Muscle layer of colon (tissue), 2 donors: ENCODE results near the gene PUS1.
"Not testable (repeated sequence)": the region's sequence is repeated elsewhere in the genome, so short reads cannot be mapped to it uniquely, and the experiment has no call there.

Source experiments
- H3K27ac ChIP-seq: one replicate; pipeline ENCODE4 v1.7.0; 2013; ENCODE audit warnings: low read depth, mild to moderate bottlenecking, low read length, moderate library complexity
- H3K27me3 ChIP-seq, 2 donors: one replicate each; pipeline ENCODE4 v1.7.0; 2013; ENCODE audit warnings: low read length in 2 of 2, mild to moderate bottlenecking in 2 of 2; ENCODE audit not compliant: insufficient read depth in 2 of 2, control insufficient read depth in 1 of 2
- H3K36me3 ChIP-seq: one replicate; pipeline ENCODE4 v1.7.0; 2013; ENCODE audit warnings: mild to moderate bottlenecking, low read length; ENCODE audit not compliant: insufficient read depth
- H3K4me1 ChIP-seq: one replicate; pipeline ENCODE4 v1.7.0; 2013; ENCODE audit warnings: mild to moderate bottlenecking, low read length; ENCODE audit not compliant: insufficient read depth
- H3K4me3 ChIP-seq, 2 donors: one replicate each; pipeline ENCODE4 v1.7.0; 2013; ENCODE audit warnings: low read length in 2 of 2, low read depth in 1 of 2, mild to moderate bottlenecking in 1 of 2, moderate library complexity in 1 of 2
- H3K9ac ChIP-seq: one replicate; pipeline ENCODE4 v1.7.0; 2013; ENCODE audit warnings: low read length
- H3K9me3 ChIP-seq: one replicate; pipeline ENCODE4 v1.7.0; 2013; ENCODE audit warnings: mild to moderate bottlenecking, low read length
- donor health status: abdominal sarcoma.
- donor health status: Adenocarcinoma of cecum.

The PUS1 gene

DNA sequence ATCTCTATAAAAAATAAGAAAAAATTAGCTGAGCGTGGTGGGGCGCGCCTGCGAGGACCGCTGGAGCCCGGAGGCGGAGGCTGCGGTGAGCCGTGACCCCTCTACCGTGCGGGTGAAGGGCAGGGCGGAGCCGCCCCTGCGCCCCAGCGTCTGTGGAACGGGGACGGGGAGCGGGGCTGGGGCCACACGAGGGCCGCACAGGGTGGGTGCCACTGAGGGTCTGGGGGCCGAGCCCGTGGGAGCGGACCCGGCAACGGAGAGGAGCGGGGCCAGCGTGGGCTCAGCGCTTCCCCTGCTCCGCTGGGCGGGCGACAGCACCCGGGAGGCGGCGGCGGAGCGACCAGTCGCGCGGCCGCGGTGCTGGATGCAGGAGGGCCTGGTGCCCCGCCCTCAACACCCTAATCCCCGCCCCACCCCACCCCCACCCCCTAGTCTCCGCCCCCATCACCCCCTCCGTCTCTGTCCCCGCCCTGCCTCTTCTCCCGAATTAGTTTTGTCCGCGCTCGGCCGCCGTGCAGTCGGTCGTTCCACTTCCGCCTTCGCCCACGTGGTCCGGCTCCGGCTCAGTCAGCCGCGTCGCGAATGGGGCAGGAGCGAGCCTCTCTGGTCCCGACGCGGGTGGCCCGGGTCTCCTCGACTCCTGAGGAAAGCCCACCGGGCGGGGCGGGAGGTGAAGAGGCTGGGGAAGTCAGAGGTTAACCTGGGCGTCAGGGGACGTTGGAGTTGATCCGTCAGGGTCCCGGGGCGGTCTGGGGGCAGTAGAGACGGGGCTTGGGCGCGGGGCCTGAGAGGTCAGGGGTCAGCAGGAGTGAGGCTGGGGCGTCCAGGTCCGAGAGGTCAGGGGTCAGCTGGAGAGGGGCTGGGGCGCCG, at the start of gene PUS1:
Gene PUS1 (plus strand): TSS at position 566 of the 870 bp plus-strand sequence. CDS start 447 bp downstream, outside the sequence.
- Histone ChIP-seq H3K4me3 (peak within 1 kb of the TSS; percentile 74 to 99), H3K4me1 (peaks cover 8% of the 10 kb centered on the region), H3K27me3 (no peaks in the 10 kb centered on the region), H3K9ac (no peak within 1 kb of the TSS), H3K9me3 (no peaks in the 10 kb centered on the region), H3K27ac (peak within 1 kb of the TSS; percentile 85), H3K36me3 (peaks cover 18% of the 10 kb centered on the region)

DNA sequence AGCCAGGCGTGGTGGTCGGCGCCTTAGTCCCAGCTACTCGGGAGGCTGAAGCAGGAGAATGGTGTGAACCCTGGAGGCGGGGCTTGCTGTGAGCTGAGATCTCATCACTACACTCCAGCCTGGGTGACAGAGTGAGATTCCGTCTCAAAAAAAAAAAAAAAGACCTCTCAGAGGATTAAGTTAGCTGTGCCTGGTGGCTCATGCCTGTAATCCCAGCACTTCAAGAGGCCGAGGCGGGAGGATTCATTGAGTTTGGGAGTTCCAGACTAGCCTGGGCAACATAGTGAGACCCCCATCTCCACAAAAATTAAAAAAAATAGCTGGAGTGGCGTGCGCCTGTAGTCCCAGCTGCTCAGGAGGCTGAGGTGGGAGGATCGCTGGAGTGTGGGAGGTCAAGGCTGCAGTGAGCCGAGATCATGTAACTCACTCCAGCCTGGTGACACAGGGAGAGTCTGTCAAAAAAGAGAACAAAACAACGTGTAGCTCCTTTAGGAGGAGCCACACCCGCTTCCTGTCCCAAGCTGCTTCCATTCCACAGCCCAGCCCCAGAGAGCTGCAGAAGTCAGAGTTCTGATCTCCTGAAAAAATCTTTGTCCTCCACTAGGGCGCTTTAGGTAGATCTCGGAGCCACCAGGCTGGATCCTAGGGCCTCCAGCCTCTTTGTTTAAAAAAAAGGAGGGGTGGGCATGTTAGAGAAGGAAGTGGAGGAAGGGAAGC, 46.1 kb upstream of the PUS1 start:
- Histone ChIP-seq H3K9ac (no peak overlapping the region), H3K27ac (no peak overlapping the region), H3K27me3 (no peaks in the 10 kb centered on the region), H3K4me1 (no peaks in the 10 kb centered on the region), H3K36me3 (no peaks in the 10 kb centered on the region), H3K9me3 (no peaks in the 10 kb centered on the region), H3K4me3 (no peak overlapping the region)

DNA sequence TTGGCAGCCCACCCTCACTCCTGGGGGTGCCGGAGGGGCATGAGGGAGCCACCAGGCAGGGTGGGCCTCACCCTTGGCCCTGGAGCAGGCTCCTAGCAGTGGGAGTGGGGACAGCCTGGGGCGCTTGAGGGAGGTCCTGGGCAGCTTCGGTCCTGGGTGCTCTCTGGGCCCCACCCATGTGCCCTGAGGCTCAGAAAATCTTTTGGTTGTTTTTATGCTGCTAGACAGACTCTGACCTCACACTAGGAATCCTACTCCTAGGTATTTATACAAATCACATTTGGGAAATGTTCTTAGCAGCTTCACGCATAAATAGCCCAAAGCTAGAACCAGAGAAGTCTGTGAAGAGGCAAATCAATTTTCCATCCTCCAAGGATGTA, 45.6 kb upstream of the PUS1 start:
- H3K9ac ChIP-seq: no peak overlapping the region
- no peaks in the 10 kb centered on the region for H3K9me3 ChIP-seq
- H3K4me1 ChIP-seq: no peaks in the 10 kb centered on the region
- no peaks in the 10 kb centered on the region for H3K36me3 ChIP-seq
- no peak overlapping the region for H3K27ac ChIP-seq
- H3K4me3 ChIP-seq: no peak overlapping the region
- no peaks in the 10 kb centered on the region for H3K27me3 ChIP-seq

DNA sequence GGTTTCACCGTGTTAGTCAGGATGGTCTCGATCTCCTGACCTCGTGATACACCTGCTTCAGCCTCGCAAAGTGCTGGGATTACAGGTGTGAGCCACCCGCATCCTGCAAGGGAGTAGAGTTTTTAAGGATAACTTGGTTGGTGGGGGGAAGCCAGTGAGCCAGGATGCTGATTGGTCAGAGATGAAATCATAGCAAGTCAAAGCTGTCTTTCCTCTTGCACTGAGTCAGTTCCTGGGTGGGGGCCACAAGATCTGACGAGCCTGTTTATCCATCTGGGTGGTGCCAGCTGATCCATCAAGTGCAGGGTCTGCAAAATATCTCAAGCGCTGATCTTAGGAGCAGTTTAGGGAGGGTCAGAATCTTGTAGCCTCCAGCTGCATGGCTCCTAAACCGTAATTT, 44.0 kb upstream of the PUS1 start:
- not testable (repeated sequence) for H3K4me3 ChIP-seq, H3K27ac ChIP-seq, H3K27me3 ChIP-seq

DNA sequence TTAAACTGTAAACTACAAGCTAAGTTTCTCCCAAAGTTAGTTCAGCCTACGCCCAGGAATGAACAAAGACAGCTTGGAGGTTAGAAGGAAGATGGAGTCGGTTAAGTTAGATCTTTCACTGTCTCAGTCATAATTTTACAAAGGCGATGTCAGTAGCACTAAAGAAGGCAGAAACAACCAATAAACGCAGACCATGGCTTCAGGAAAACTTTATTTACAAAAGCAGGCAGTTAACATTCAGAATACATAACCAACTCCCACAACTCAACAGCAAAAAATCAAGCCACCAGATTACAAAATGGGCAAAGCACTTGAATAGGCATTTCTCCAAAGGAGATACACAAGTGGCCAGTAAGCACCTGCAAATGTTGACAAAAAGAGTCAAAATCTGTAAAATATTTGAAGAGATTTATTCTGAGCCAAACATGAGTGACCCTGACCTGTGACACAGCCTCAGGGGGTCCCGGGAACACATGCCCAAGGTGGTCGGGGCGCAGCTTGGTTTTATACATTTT, 43.5 kb upstream of the PUS1 start:
- no peak overlapping the region for H3K27ac ChIP-seq
- no peaks in the 10 kb centered on the region for H3K36me3 ChIP-seq
- no peaks in the 10 kb centered on the region for H3K4me1 ChIP-seq
- no peaks in the 10 kb centered on the region for H3K9me3 ChIP-seq
- H3K27me3 ChIP-seq: no peaks in the 10 kb centered on the region
- no peak overlapping the region for H3K4me3 ChIP-seq
- H3K9ac ChIP-seq: no peak overlapping the region

More for the DNA sequence above, 44.0 kb upstream of the PUS1 start:
- not testable (repeated sequence) for H3K36me3 ChIP-seq, H3K9ac ChIP-seq, H3K9me3 ChIP-seq, H3K4me1 ChIP-seq

DNA sequence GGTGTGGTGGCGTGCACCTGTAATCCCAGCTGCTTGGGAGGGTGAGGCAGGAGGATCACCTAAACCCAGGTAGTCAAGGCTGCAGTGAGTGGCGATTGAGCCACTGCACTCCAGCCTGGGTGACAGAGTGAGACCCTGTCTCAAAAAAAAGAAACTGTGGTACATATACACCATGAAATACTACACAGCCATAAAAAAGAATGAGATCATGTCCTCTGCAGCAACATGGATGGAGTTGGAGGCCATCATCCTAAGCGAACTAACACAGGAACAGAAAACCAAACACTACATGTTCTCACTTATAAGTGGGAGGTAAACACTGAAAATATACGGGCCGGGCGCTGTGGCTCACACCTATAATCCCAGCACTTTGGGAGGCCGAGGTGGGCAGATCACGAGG, 37.4 kb upstream of the PUS1 start:
- not testable (repeated sequence) for H3K9ac ChIP-seq, H3K9me3 ChIP-seq, H3K27ac ChIP-seq, H3K27me3 ChIP-seq, H3K36me3 ChIP-seq, H3K4me3 ChIP-seq, H3K4me1 ChIP-seq

DNA sequence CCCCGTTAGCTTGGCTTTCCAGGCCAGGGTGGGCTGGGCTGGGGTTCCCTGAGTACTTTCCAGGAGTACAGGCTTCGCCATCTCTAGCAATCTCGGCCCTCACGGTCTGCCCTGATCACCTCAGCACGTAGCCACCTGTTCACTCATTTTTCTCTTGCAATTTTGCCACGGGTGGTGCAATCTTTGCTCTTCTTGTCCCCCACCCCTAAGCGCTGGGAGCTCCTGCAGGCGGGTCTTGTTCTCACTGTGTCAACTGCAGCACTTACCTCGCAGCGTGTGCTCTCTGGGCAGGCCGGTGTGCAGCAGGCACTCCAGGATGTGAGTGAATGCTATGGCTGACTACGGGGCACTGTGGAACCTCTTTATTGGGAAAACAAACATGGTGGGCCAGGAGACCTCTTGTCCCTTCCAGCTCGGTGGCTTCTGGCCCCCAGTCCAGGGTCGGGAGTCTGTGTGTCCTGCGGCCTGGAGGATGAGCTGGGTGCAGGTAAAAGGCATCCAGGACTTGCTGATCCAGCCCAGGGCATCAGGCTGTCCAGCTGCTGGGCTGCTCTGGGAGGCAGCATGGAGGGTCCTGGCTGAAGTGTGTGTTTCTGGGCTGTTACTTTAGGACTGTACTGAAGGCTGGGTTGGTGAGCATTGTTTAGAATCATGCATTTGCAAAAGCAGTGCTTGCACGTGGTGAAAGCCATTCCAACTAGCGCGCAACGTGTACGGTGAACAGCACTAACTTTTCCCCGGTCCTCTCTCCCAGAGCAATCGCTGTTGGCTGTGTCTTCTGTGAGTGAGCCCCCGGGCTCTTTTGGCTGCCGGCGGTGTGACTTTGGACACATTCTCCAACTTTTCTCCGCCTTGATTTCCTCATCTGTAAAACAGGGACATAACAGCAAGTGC, 36.1 kb upstream of the PUS1 start:
- Histone ChIP-seq H3K4me1 (peaks cover 17% of the 10 kb centered on the region), H3K27me3 (no peaks in the 10 kb centered on the region), H3K36me3 (peaks cover 13% of the 10 kb centered on the region), H3K27ac (no peak overlapping the region), H3K9me3 (no peaks in the 10 kb centered on the region), H3K9ac (no peak overlapping the region), H3K4me3 (no peak overlapping the region)

DNA sequence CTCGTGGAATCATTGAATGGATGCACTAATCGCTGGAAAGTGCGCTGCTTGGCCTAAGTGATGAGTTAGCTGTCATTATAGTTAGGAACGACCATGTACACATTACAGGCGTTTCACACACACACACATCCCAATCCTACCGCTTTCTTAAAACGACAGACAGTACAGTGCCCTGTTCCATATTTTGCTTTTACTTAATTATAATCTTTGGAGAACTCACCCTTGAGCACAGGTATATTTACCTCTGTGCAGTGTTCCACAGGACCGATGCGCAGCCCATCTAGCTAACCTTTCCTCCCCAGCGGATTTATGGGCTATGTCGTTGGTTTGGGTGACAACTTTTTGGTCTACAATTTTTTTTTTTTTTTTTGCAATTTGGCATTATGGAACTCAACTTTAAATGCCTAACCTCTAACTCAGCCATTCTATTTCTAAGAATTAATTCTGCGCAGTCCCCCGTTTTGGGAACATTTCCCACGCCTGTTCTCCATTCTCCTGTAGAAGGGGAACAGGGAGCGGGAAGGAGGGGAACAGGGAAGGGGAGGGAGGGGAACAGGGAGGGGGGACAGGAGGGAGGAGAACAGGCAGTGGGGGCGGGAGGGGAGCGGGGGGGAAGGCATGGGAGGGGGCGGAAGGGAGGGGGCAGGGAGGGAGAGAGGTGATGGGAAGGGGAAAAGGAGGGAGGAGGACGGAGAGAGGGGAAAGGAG, 35.3 kb upstream of the PUS1 start:
- H3K4me3 ChIP-seq: no peak overlapping the region
- H3K9ac ChIP-seq: no peak overlapping the region
- peaks cover 14% of the 10 kb centered on the region for H3K36me3 ChIP-seq
- H3K27ac ChIP-seq: no peak overlapping the region
- H3K4me1 ChIP-seq: peaks cover 20% of the 10 kb centered on the region
- H3K27me3 ChIP-seq: no peaks in the 10 kb centered on the region
- no peaks in the 10 kb centered on the region for H3K9me3 ChIP-seq

DNA sequence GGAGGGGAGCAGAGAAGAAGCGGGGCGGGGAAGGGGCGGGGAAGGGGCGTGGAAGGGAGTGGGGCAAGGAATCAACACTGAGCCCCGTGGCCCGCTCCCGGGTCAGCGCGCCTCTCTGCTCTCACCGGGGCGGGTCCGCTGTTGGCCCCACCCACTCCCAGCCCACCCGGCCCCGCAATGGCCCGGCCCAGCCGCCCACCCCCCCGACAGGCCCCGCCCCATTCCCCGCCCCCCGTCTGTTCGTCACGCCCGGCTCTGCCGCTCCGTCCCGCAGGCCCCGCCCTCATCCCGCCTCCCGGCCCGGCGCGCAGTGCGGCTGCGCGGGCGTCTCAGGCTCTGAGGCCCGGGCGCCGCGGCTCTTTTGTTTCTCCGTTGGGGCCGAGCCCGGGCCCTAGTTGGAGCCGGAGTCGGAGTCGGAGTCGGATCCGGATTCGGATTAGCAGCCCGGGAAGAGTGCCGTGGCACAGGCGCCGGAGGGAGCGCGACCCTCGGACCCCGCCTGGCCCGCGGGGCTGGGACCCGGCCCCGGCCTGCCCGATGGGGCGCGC, 34.7 kb upstream of the PUS1 start, which contains the start of gene ULK1:
Gene ULK1 (plus strand): TSS at position 310 of the 548 bp plus-strand sequence. CDS start 380 bp downstream, outside the sequence.
- H3K9me3 ChIP-seq: no peaks in the 10 kb centered on the region
- H3K9ac ChIP-seq: peak within 1 kb of the TSS; percentile 69
- H3K36me3 ChIP-seq: peaks cover 14% of the 10 kb centered on the region
- H3K4me3 ChIP-seq: peak within 1 kb of the TSS; percentile 76 to 79
- H3K4me1 ChIP-seq: peaks cover 20% of the 10 kb centered on the region
- peak within 1 kb of the TSS; percentile 98 for H3K27ac ChIP-seq
- no peaks in the 10 kb centered on the region for H3K27me3 ChIP-seq

DNA sequence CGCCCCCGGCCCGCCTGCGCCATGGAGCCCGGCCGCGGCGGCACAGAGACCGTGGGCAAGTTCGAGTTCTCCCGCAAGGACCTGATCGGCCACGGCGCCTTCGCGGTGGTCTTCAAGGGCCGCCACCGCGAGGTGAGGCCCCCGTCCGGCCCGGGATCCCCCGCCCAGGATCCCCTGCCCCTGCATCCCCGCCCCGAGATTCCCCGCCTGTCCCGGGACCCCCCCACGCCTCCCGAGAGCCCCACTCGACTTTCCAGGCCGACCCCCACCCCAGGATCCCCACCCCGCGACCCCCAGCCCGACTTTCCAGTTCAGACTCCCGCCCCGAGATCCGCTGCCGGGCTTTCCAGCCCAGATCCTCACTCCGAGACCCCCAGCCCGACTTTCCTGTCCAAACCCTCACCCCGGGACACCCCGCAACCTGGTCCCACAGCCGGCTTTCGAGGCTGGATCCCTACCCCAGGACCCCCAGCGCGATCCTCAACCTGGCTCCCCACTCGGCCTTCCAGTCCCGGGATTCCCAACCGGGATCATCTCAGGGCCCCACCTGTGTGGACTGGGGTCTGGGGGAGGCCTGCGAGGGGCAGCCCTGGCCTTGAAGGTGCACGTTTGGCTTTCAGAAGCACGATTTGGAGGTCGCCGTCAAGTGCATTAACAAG, 34.0 kb upstream of the PUS1 start:
- Histone ChIP-seq H3K4me1 (peaks cover 20% of the 10 kb centered on the region), H3K27ac (peak overlapping the region; percentile 98), H3K9ac (peak overlapping the region; percentile 69), H3K4me3 (peak overlapping the region; percentile 76 to 79), H3K36me3 (peaks cover 14% of the 10 kb centered on the region), H3K9me3 (no peaks in the 10 kb centered on the region), H3K27me3 (no peaks in the 10 kb centered on the region)
